Colon (tissue), 2 donors: Measurements from ENCODE around the gene BACE1.
"Not testable (repeated sequence)": the region's sequence is repeated elsewhere in the genome, so short reads cannot be mapped to it uniquely, and the experiment has no call there.

Source experiments
- FAIRE-seq: peaks from 2 replicates; lab custom pipeline; 2012; peaks lifted over from hg19 to GRCh38; lab: Jason Lieb, UNC
- donor health status: control.
- donor health status: control.

The BACE1 gene

GRCh38 chr11:117316197-117316961 is at the start of gene BACE1:
BACE1 (minus strand) TSS chr11:117316256; CDS start chr11:117315795, 461 bp downstream.
- FAIRE-seq: no peak

DNA sequence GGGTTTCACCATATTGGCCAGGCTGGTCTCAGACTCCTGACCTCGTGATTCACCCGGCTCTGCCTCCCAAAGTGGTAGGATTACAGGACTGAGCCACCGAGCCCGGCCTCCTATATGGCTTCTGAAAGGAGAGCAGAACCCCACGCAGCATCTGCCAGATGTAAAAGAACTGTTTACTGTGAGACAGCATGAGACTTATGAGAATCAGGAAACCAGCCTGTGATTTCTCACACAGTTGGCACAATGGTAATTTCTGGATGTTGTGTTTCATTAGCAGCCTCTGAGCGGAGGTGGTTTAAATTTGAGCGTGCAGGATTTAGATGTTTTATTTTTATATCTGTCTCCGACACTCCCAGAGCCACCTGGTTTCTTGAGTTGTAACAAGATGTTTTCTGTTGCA is 45.4 kb upstream of the BACE1 start:
- FAIRE-seq: no peak

- FAIRE-seq: no peak
These were observed 40.3 kb upstream of the BACE1 start for GRCh38 chr11:117356126-117356890.

DNA sequence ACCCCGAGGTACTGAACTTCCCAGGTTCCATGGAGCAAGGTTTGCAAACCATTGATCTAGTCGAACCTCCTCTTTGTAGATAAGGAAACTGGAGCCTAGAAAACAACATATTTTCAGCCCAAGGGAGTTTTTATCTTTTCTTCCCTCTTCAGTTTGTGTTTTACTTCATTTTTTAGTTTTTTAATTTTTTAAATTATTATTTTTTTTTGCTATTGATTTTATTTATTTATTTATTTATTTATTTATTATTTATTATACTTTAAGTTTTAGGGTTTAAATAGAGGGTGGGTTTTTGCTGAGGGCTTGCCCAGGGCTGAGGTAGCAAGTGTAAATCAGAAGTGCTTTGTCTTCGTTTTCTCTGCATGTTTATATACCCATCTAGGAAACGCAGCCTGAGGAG is 38.5 kb upstream of the BACE1 start:
- FAIRE-seq: no peak

- FAIRE-seq: no peak
These were observed 29.0 kb upstream of the BACE1 start for GRCh38 chr11:117345039-117345438.

GRCh38 chr11:117337076-117337475 is 21.0 kb upstream of the BACE1 start:
- FAIRE-seq: no peak

DNA sequence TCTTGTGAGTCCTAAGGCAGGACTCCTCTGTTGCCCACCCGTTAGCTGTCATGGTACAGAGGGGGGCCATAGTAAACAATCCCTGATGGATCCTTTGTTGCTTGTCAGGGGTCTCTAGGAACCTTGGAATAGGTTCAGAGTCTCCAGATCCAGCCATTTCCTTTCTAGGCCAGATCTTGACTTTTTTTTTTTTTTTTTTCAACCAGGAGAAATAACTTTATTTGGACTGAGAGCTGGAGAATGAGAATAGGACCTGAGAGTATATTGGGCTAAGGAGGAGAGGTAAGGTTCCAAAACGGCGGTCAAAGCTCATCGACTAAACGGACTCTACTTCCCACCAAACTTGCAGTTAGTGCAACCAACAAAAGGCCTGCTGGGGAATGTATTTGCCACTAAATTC is 19.3 kb upstream of the BACE1 start:
- FAIRE-seq: no peak

DNA sequence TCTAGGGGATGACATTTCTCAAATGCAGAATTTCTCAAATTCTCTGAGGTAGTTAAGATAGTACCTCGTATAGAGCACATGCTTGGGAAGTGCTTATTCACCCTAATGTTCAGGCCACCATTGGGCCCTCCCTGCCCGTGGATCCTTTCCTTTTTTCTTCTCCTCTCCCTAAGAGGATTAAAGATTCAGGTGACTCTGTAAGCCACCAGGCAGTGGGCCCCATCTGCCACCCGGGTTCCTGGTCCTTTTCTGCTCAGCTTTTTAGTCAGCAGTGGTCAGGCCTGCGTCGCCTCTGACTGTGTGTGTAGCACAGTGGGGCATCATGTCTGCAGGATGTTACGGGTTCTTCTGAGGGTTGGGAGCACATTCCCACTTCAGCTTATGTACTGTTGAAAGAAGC is 18.8 kb upstream of the BACE1 start:
- FAIRE-seq: no peak

- no peak for FAIRE-seq
These were observed 17.9 kb upstream of the BACE1 start for GRCh38 chr11:117333917-117334316.

DNA sequence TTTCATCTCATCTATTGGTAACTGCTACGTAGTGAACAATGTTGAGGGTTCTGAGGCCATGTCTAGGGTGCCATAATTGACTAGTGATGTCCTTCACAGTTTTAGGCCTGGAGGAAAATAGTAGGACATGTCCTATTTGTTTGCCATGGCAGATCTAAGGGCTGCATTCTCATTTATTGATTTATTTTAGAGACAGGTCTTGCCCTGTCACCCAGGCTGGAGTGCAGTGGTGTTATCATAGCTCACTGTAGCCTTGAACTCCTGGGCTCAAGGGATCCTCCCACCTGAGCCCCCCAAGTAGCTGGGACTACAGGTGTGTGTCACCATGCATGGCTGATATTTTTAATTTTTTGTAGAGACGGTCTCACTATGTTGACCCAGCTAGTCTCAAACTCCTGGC is 16.8 kb upstream of the BACE1 start:
- no peak for FAIRE-seq

DNA sequence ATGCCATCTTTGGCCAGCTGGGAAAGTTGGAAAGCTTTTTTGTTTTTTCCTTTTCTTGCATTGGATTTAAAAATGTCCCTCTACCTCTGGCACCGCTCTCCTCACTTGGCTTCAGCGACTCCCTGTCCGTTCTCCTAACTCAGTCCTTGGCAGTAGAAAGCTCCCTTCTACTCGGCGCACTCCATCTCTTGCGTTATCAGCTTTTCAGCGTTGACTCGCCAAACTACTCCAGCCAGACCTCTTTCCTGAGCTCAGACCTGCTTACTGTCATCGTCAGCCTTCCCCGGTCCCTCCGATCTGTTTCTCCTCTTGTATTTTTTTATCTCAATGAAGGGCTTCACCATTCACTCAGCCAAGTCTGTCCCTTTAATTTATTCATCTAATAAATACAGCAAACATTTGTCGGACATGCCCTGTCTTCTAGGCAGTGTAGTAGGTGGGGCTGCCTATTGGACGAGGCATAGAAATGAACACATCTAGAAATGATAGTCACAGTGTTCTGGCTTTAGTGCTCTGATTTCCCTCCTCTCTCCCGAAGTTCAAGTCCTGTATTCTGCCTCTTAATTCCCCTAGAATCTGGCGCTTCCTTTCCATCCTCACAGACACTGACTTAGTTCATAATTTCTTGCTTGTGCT is 12.4 kb upstream of the BACE1 start:
- FAIRE-seq: no peak

GRCh38 chr11:117327567-117328374 is 11.7 kb upstream of the BACE1 start, which contains the start of gene CEP164:
CEP164 (plus strand) TSS chr11:117327854; CDS start chr11:117338587, 10,733 bp downstream.
- peak; percentile 38 for FAIRE-seq

- FAIRE-seq: not testable (repeated sequence)
These were observed 11.2 kb upstream of the BACE1 start for GRCh38 chr11:117327255-117327566.

DNA sequence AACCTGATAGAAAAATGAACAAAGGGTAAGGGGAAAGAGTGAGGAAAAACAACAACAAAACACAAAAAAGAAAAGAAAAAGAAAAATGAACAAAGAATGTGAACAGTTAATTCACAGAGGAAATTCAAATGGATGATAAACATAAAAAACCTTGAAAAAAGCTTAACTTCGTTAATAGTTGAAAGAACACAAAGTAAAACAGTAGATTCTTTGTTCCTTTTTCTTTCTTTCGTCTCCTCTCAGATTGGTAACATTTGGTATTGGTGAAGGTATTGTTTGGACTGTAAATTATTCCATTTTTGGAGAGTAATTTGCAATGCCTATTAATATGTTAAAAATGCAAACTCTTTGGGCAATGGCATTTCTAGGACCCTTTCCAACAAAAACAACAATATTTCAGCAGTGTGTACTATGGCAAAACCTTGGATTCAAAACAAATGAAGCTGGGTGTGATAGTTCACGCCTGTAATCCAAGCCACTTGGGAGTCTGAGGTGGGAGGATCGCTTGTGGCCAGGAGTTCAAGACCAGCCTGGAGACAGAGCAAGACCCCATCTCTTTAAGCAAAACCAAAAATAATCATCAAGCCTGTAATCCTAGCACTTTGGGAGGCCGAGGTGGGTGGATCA is 3.3 kb upstream of the BACE1 start:
- no peak for FAIRE-seq

- FAIRE-seq: no peak
These were observed 2.7 kb upstream of the BACE1 start for GRCh38 chr11:117318738-117319137.

DNA sequence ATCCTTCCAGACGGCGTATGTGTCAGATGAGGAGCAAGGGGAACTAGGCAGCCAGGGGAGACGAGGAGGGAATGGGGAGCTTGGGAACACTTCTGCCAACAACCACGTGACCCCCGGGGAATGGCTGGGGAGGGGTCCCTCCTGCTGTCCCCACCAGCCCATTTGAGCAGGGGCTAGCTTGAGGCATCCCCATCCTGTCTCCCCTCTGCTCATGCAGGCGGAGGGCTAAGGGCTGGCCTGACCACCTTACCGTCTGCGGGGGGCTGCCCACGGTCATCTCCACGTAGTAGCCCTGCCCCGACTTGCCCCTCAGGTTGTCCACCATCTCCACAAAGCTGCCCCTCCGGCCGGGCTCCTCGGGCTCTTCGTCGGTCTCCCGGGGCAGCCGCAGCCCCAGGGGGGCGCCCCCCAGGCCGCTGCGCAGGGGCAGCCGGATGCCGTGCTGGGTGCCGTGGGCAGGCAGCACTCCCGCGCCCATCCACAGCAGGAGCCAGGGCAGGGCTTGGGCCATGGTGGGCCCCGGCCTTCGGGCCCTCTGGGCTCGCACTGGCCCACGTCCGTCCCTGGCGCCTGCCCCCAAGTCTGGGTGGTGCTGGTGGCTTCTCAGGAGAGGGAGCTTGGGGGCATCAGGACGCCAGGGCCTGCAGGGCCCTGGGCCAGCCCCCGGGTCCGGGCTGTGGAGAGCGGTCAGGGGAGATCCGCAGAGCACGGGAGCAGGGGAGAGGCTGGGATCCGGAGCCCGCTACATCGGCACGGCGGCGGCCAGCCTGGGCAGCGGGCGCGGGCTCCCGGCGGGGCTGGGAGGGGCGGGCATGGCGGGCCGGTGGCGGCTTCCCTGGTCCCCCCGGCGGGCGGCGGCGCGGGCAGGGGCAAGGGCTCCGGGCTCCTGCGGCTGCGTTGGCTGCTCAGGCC is 515 bp downstream of the BACE1 start:
- FAIRE-seq: no peak

GRCh38 chr11:117314840-117315239 is 1.2 kb downstream of the BACE1 start:
- FAIRE-seq: no peak

GRCh38 chr11:117313828-117314768 is 2.0 kb downstream of the BACE1 start:
- no peak for FAIRE-seq

DNA sequence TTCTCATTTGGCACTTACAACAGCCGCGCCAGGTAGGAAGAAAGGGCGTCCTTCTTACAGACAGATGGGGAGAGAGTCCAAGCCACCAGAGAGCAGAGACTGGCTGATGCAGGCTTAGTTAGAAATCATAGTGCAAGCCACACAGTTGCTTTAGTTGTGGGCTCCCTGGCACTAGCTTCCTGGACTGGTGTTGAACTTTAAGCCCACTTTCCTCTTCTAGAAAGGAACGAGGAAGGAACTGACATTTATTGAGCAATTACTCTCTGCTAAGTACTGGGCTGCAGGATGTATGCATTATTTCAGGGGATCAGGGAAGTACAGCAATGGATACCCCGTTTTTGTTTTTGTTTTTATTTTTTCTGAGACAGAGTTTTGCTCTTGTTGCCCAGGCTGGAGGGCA is 3.0 kb downstream of the BACE1 start:
- no peak for FAIRE-seq

GRCh38 chr11:117309310-117309709 is 6.7 kb downstream of the BACE1 start:
- no peak for FAIRE-seq
